ENCODE results near the gene PAPSS1. TPM values are rescaled to one million over a fixed set of nuclear protein-coding genes. Genes with fewer than 3 reads are reported as not detected.
"Not testable (repeated sequence)": the region's sequence is repeated elsewhere in the genome, so short reads cannot be mapped to it uniquely, and the experiment has no call there.

PAPSS1 gene
- total and polyA plus RNA-seq, 2 donors (not counting 3 experiments of a cell fraction or from before 2014, with no cell fraction given), result 69.6 to 77.2 TPM

GRCh38 chr4:107699466-107700206 lies 20.4 kb downstream of the PAPSS1 start:
- ChIA-PET POLR2A (no interaction called here), CTCF (interaction anchor here (0.7 to 1.6 kb wide), 5 partner anchors 9 to 37 kb away, joined by 3 to 8 read pairs (median 4); partner anchors contain the start of gene PAPSS1)
- Histone ChIP-seq H3K36me3 (ENCODE audit: control insufficient read depth in 2 of 2, extremely low read depth in 1 of 2, insufficient read depth in 2 of 2, low read length in 2 of 2) (no peaks in the 10 kb centered on the region), H3K9me1 (replicated peaks; ENCODE audit: control insufficient read depth, extremely low read depth, insufficient read depth, low read length) (no peaks in the 10 kb centered on the region), H3K9ac (replicated peaks; ENCODE audit: extremely low read depth, insufficient read depth, low read length) (peak overlapping the region; percentile 50), H3K79me2 (ENCODE audit: control insufficient read depth, insufficient read depth, low read length) (peaks cover 11% of the 10 kb centered on the region), H3K4me1 (ENCODE audit: control insufficient read depth, extremely low read depth, insufficient read depth, low read length) (peaks cover 28% of the 10 kb centered on the region), H3K9me3 (replicated peaks; ENCODE audit: control insufficient read depth, insufficient read depth, low read length) (no peaks in the 10 kb centered on the region), H3K27me3 (ENCODE audit: control insufficient read depth in 2 of 2, insufficient read depth in 2 of 2, low read length in 2 of 2) (no peaks in the 10 kb centered on the region), H4K20me1 (replicated peaks; ENCODE audit: control insufficient read depth, extremely low read depth, insufficient read depth, low read length) (no peaks in the 10 kb centered on the region), H2AFZ (ENCODE audit: low read depth, low read length) (no peak overlapping the region), H3K27ac (ENCODE audit: insufficient read depth, low read depth, low read length) (peak overlapping the region; percentile 60), H3K4me2 (ENCODE audit: insufficient read depth, low read length) (peak overlapping the region; percentile 36), H3K4me3 (replicated peaks in 1 of 3; ENCODE audit: insufficient read depth in 1 of 3, low read depth in 1 of 3, low read length in 3 of 3) (no peak overlapping the region)
- dilution Hi-C loops (cut with MboI; ENCODE audit: extremely low pct_ligation_motif_present, low sequenced_read_pairs) (no loop called here), intact Hi-C loops (cut with micrococcal nuclease) (loop anchor here (1.0 kb wide), 2 partner anchors 11 to 21 kb away; partner anchors contain the start of gene PAPSS1)
- no peak for TF ChIP-seq EZH2 (IDR thresholded peaks at IDR 0.05; ENCODE audit: borderline replicate concordance, low read depth, low read length, severe bottlenecking)
- TF ChIP-seq FOS (IDR thresholded peaks at IDR 0.05; ENCODE audit: borderline replicate concordance, insufficient read depth, low read length), result peak; percentile 59
- TF ChIP-seq, protein P1, sequence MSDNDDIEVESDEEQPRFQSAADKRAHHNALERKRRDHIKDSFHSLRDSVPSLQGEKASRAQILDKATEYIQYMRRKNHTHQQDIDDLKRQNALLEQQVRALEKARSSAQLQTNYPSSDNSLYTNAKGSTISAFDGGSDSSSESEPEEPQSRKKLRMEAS (IDR thresholded peaks at IDR 0.05; ENCODE audit: insufficient read depth, insufficient read length), result no peak
- TF ChIP-seq POLR2A (IDR thresholded peaks at IDR 0.05; ENCODE audit: low read depth, low read length), result no peak
- TF ChIP-seq, protein P2, sequence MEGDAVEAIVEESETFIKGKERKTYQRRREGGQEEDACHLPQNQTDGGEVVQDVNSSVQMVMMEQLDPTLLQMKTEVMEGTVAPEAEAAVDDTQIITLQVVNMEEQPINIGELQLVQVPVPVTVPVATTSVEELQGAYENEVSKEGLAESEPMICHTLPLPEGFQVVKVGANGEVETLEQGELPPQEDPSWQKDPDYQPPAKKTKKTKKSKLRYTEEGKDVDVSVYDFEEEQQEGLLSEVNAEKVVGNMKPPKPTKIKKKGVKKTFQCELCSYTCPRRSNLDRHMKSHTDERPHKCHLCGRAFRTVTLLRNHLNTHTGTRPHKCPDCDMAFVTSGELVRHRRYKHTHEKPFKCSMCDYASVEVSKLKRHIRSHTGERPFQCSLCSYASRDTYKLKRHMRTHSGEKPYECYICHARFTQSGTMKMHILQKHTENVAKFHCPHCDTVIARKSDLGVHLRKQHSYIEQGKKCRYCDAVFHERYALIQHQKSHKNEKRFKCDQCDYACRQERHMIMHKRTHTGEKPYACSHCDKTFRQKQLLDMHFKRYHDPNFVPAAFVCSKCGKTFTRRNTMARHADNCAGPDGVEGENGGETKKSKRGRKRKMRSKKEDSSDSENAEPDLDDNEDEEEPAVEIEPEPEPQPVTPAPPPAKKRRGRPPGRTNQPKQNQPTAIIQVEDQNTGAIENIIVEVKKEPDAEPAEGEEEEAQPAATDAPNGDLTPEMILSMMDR (IDR thresholded peaks at IDR 0.05; ENCODE audit: extremely low read depth in 1 of 2, insufficient read depth in 1 of 2, low read depth in 1 of 2, low read length in 2 of 2), result no peak
- TF ChIP-seq JUN (IDR thresholded peaks at IDR 0.05; ENCODE audit: borderline replicate concordance, insufficient read depth, insufficient read length, low read depth), result peak; percentile 64
- TF ChIP-seq MYC (IDR thresholded peaks at IDR 0.05; ENCODE audit: low read depth, low read length), result no peak
- peak; percentile 49 for TF ChIP-seq GATA2 (IDR thresholded peaks at IDR 0.05; ENCODE audit: insufficient read depth, insufficient read length, low read depth, low read length)
- no peak for TF ChIP-seq POLR2AphosphoS5 (IDR thresholded peaks at IDR 0.05; ENCODE audit: insufficient read depth, low read depth, low read length)
- DNase-seq (ENCODE audit: low read depth, low spot score) (peak; percentile 76), FAIRE-seq (peak; percentile 86)
- no TSS peak for BruUV-seq (replicated peaks)

DNA sequence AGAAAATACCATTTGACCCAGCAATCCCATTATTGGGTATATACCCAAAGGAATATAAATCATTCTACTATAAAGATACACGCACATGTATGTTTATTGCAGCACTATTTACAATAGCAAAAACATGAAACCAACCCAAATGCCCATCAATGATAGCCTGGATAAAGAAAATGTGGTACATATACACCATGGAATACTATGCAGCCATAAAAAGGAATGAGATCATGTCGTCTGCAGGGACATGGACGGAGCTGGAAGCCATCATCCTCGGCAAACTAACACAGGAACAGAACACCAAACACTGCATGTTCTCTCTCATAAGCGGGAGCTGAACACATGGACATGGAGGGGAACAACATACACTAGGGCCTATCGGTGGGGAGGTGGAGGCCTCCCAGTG lies 23.8 kb downstream of the PAPSS1 start:
- H3K4me1 ChIP-seq (ENCODE audit: control insufficient read depth, extremely low read depth, insufficient read depth, low read length), result peaks cover 43% of the 10 kb centered on the region
- H3K27ac ChIP-seq (ENCODE audit: insufficient read depth, low read depth, low read length); H3K36me3 ChIP-seq (ENCODE audit: control insufficient read depth in 2 of 2, extremely low read depth in 1 of 2, insufficient read depth in 2 of 2, low read length in 2 of 2); dilution Hi-C loops (cut with MboI; ENCODE audit: extremely low pct_ligation_motif_present, low sequenced_read_pairs); POLR2A ChIA-PET; FAIRE-seq; H2AFZ ChIP-seq (ENCODE audit: low read depth, low read length); H3K4me2 ChIP-seq (ENCODE audit: insufficient read depth, low read length); H3K9ac ChIP-seq (replicated peaks; ENCODE audit: extremely low read depth, insufficient read depth, low read length); H3K4me3 ChIP-seq (replicated peaks in 1 of 3; ENCODE audit: insufficient read depth in 1 of 3, low read depth in 1 of 3, low read length in 3 of 3); DNase-seq (ENCODE audit: low read depth, low spot score); H3K9me1 ChIP-seq (replicated peaks; ENCODE audit: control insufficient read depth, extremely low read depth, insufficient read depth, low read length); H3K79me2 ChIP-seq (ENCODE audit: control insufficient read depth, insufficient read depth, low read length); H4K20me1 ChIP-seq (replicated peaks; ENCODE audit: control insufficient read depth, extremely low read depth, insufficient read depth, low read length); BruUV-seq (replicated peaks); H3K27me3 ChIP-seq (ENCODE audit: control insufficient read depth in 2 of 2, insufficient read depth in 2 of 2, low read length in 2 of 2); H3K9me3 ChIP-seq (replicated peaks; ENCODE audit: control insufficient read depth, insufficient read depth, low read length); CTCF ChIA-PET; intact Hi-C loops (cut with micrococcal nuclease): not testable (repeated sequence)
